Thoracic aorta (tissue), 2 donors: ENCODE results near the gene PCNT. TPM values are rescaled to one million over a fixed set of nuclear protein-coding genes. Genes with fewer than 3 reads are reported as not detected.

Experiments
- ATAC-seq: fragments of 150-250 bp; one replicate; pipeline ENCODE4 v1.8.0; 2017; ENCODE audit warnings: low read depth; ENCODE audit not compliant: insufficient number of reproducible peaks, low FRiP score
- DNase-seq: peaks from one replicate; pipeline ENCODE4 v3.0.0-alpha.2; 2020; ENCODE audit warnings: low spot score
- H3K27ac ChIP-seq, 2 donors: fragments of 200-600 bp; sonication (generic); 1 replicate in 1 of 2; 2 replicates in 1 of 2; pipeline ENCODE4 v1.5.1; 2016; ENCODE audit warnings: mild to moderate bottlenecking in 2 of 2, moderate library complexity in 2 of 2
- H3K27me3 ChIP-seq: fragments of 200-600 bp; sonication (generic); replicated peaks from 2 replicates; pipeline ENCODE4 v1.6.0; 2016; ENCODE audit warnings: mild to moderate bottlenecking; ENCODE audit not compliant: insufficient read depth
- H3K36me3 ChIP-seq: fragments of 200-600 bp; sonication (generic); one replicate; pipeline ENCODE4 v1.5.1; 2016
- H3K4me1 ChIP-seq, 2 donors: fragments of 200-600 bp; sonication (generic); 1 replicate in 1 of 2; 2 replicates in 1 of 2; pipeline versions ENCODE4 v1.5.1 to v1.6.0; 2016; ENCODE audit warnings: low read depth in 2 of 2, mild to moderate bottlenecking in 1 of 2; ENCODE audit not compliant: control insufficient read depth in 1 of 2
- H3K4me3 ChIP-seq: fragments of 200-600 bp; sonication (generic); 2 replicates; pipeline ENCODE4 v1.5.1; 2016; ENCODE audit warnings: mild to moderate bottlenecking
- H3K9me3 ChIP-seq: fragments of 200-600 bp; sonication (generic); 2 replicates; pipeline ENCODE4 v1.5.1; 2016
- total RNA-seq, 2 donors: library from RNA; depleted of rRNA; stranded (reverse); fragments of >200 nt; gene quantifications; one replicate each; pipeline versions ENCODE4 v1.1.0 to v1.2.3, GENCODE V29; 2016
- TF ChIP-seq, protein P1 (sequence below): fragments of 200-600 bp; sonication (generic); IDR thresholded peaks from one replicate; pipeline ENCODE4 v1.5.1; 2019; ENCODE audit warnings: antibody characterized with exemption

PCNT gene
- total RNA-seq, 2 donors from 2014 or later = 46.8 to 51.4 TPM

DNA sequence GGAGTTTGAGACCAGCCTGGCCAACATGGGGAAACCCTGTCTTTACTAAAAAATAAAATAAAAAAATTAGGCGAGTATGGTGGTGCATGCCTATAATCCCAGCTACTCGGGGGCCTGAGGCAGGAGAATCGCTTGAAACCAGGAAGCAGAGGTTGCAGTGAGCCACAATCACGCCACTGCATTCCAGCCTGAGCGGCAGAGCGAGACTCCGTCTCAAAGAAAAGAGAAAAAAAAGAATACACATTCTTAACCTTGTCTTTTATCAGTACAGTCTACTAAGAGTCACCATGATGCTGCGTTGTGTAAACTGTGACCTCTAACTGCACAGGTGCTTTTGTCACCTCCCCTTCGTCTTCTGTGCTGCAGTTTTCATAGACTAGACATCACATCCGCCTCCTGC is 37.2 kb downstream of the PCNT start:
- H3K4me3 ChIP-seq = no peak overlapping the region
- no peaks in the 10 kb centered on the region for H3K9me3 ChIP-seq
- no peak for ATAC-seq
- H3K27me3 ChIP-seq = no peaks in the 10 kb centered on the region
- H3K27ac ChIP-seq = no peak overlapping the region
- no peaks in the 10 kb centered on the region for H3K4me1 ChIP-seq
- TF ChIP-seq, protein P1, sequence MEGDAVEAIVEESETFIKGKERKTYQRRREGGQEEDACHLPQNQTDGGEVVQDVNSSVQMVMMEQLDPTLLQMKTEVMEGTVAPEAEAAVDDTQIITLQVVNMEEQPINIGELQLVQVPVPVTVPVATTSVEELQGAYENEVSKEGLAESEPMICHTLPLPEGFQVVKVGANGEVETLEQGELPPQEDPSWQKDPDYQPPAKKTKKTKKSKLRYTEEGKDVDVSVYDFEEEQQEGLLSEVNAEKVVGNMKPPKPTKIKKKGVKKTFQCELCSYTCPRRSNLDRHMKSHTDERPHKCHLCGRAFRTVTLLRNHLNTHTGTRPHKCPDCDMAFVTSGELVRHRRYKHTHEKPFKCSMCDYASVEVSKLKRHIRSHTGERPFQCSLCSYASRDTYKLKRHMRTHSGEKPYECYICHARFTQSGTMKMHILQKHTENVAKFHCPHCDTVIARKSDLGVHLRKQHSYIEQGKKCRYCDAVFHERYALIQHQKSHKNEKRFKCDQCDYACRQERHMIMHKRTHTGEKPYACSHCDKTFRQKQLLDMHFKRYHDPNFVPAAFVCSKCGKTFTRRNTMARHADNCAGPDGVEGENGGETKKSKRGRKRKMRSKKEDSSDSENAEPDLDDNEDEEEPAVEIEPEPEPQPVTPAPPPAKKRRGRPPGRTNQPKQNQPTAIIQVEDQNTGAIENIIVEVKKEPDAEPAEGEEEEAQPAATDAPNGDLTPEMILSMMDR = no peak
- peaks cover 36% of the 10 kb centered on the region for H3K36me3 ChIP-seq
- no peak for DNase-seq

DNA sequence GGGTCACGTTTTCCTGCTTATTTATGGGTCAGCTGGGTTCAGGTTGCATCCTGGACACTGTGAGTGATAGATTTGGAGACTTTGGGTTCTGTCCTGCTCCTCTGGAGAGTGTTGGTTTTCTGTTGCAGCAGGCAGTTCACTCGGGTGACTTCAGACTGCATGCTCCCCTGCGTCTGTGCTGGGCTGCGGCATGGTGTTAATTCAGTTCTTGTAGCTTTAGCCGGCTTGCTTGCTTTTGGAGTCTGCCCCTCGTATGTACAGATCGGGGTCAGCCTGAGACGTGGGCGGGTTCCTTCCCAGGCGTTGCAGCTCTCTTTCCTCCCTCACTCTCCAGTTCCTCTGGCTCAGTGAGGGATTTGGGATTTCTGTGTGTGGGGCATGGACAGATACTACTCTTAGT is 38.0 kb downstream of the PCNT start:
- DNase-seq = no peak
- TF ChIP-seq, protein P1 = no peak
- Histone ChIP-seq H3K27me3 (no peaks in the 10 kb centered on the region), H3K36me3 (peaks cover 37% of the 10 kb centered on the region), H3K27ac (no peak overlapping the region), H3K9me3 (no peaks in the 10 kb centered on the region), H3K4me3 (no peak overlapping the region), H3K4me1 (no peaks in the 10 kb centered on the region)
- ATAC-seq = no peak

DNA sequence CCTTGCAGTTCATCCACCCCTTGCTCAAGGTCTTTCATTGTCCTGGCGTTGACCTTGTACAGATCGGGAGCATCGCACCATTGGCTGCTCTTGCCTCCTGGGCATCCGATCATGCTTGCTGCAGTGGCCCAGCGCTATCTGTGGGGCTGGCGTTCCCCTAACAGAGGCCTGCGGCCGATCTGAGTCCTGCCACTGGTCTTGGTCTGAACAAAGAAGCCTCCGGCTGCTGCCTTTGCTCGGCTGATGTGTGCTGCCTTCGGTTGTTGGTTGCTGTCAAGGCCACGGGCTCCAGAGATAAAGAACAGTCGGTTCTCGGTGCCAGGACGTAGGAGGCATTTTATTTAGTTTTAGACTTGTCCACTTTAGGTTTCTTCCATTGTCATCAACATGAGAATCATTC is 39.0 kb downstream of the PCNT start:
- Histone ChIP-seq H3K27me3 (no peaks in the 10 kb centered on the region), H3K27ac (no peak overlapping the region), H3K36me3 (peaks cover 47% of the 10 kb centered on the region), H3K9me3 (no peaks in the 10 kb centered on the region), H3K4me1 (no peaks in the 10 kb centered on the region), H3K4me3 (no peak overlapping the region)
- DNase-seq (no peak), ATAC-seq (no peak)
- TF ChIP-seq, protein P1 = no peak

DNA sequence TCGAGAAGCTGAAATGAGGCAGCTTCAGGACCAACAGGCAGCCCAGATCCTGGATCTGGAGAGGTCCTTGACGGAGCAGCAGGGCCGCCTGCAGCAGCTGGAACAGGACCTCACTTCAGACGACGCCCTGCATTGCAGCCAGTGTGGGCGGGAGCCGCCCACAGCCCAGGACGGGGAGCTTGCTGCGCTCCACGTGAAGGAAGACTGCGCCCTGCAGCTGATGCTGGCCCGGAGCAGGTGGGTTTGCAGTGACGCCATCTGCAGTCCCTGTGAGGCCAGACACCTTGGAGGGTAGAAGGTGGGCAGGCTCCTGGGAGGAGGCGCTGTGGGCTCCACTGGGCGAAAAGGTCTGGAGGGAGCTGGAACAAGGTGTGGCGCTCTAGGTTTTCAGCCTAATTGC is 39.7 kb downstream of the PCNT start:
- ATAC-seq (no peak), DNase-seq (no peak)
- H3K27ac ChIP-seq = no peak overlapping the region
- H3K4me3 ChIP-seq = no peak overlapping the region
- no peaks in the 10 kb centered on the region for H3K27me3 ChIP-seq
- no peaks in the 10 kb centered on the region for H3K4me1 ChIP-seq
- TF ChIP-seq, protein P1 = no peak
- no peaks in the 10 kb centered on the region for H3K9me3 ChIP-seq
- peaks cover 44% of the 10 kb centered on the region for H3K36me3 ChIP-seq

DNA sequence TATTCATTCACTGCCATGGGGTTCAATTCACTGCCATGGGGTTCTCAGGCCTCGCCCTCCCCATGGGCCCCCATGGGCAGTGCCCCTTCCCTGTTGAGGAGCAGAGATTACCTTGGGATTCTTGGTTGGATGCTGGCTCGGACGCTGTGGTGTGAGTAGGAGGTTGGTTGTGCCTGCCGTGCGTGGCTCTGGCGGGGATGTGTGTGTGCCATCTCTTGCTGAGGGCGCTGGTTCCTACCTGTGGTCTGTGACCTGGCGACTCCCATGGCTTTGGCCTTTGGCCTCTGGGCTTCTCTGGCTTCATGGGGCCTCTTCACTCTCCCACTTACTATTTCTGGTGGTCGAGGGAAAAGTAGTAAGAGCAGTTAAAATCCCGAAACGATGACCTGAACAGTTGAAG is 42.1 kb downstream of the PCNT start:
- Histone ChIP-seq H3K27me3 (no peaks in the 10 kb centered on the region), H3K4me1 (no peaks in the 10 kb centered on the region), H3K27ac (no peak overlapping the region), H3K4me3 (no peak overlapping the region), H3K9me3 (no peaks in the 10 kb centered on the region), H3K36me3 (peaks cover 40% of the 10 kb centered on the region)
- DNase-seq = no peak
- ATAC-seq = no peak
- TF ChIP-seq, protein P1 = no peak
